Body of pancreas (tissue), 4 donors: ENCODE measurements around the gene KDM4C.

Experiments
- CTCF ChIP-seq, 7 experiments: fragments of 450-650 bp in 4 of 7; fragments of 200-600 bp in 3 of 7; sonication (generic) in 3 of 7; IDR thresholded peaks; one replicate each; pipeline ENCODE4 v1.5.1; 2016 to 2019; ENCODE audit warnings: antibody characterized with exemption in 7 of 7
- POLR2A ChIP-seq, 3 donors: fragments of 450-650 bp; IDR thresholded peaks; one replicate each; pipeline ENCODE4 v1.6.1; 2016; ENCODE audit warnings: antibody characterized with exemption in 3 of 3, mild to moderate bottlenecking in 2 of 3

DNA sequence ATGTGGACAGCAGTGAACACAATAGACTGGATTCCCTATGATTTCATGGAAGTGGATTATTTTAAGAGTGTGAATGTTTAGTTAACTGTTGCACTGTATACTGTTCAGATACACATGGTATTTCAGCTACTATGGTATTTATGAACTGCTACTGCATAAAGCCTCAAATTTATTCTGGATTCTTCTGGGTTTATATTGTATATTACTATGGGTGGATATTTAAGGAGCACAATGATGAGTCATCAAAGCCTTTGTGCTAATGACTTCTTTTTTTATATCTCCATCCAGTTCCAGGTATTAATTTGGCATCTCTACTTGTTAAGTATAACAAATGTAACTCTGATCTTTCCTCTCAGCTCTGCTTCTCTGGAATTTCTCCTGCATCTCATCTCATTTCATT lies 6.8 kb downstream of the KDM4C start:
- no peak for TF ChIP-seq CTCF (IDR thresholded peaks at IDR 0.05)
- no peak for TF ChIP-seq POLR2A (IDR thresholded peaks at IDR 0.05)
